Esophagus squamous epithelium (tissue), 5 donors: ENCODE results near the gene RAPH1. TPM values are rescaled to one million over a fixed set of nuclear protein-coding genes. Genes with fewer than 3 reads are reported as not detected.

Source experiments
- DNase-seq: peaks from one replicate; lab custom pipeline; 2025; lab: John Stamatoyannopoulos, UW
- H3K27ac ChIP-seq, 4 donors: fragments of 200-600 bp; sonication (generic); one replicate each; pipeline ENCODE4 v1.5.1; 2016 to 2019; ENCODE audit warnings: mild to moderate bottlenecking in 1 of 4
- H3K27me3 ChIP-seq, 4 donors: fragments of 200-600 bp; sonication (generic); 1 replicate in 3 of 4; 2 replicates in 1 of 4; pipeline versions ENCODE4 v1.5.1 to v1.6.0; 2017 to 2021; ENCODE audit warnings: antibody characterized with exemption in 1 of 4
- H3K36me3 ChIP-seq, 3 donors: fragments of 200-600 bp; sonication (generic); one replicate each; pipeline ENCODE4 v1.5.1; 2016 to 2019
- H3K4me1 ChIP-seq, 3 donors: fragments of 200-600 bp; sonication (generic); one replicate each; pipeline ENCODE4 v1.5.1; 2017 to 2019
- H3K4me3 ChIP-seq, 4 donors: fragments of 200-600 bp; sonication (generic); 1 replicate in 3 of 4; 2 replicates in 1 of 4; pipeline ENCODE4 v1.5.1; 2016 to 2019; ENCODE audit warnings: mild to moderate bottlenecking in 2 of 4, moderate library complexity in 1 of 4
- H3K9me3 ChIP-seq, 3 donors: fragments of 200-600 bp; sonication (generic); one replicate each; pipeline ENCODE4 v1.5.1; 2016 to 2019
- CTCF ChIP-seq, 6 experiments: fragments of 450-650 bp in 4 of 6; fragments of 200-600 bp in 2 of 6; sonication (generic) in 2 of 6; IDR thresholded peaks; one replicate each; pipeline ENCODE4 v1.5.1; 2016 to 2019; ENCODE audit warnings: antibody characterized with exemption in 6 of 6, mild to moderate bottlenecking in 4 of 6, moderate library complexity in 4 of 6
- POLR2A ChIP-seq, 4 donors: fragments of 450-650 bp; IDR thresholded peaks; one replicate each; pipeline ENCODE4 v1.6.1; 2017; ENCODE audit warnings: antibody characterized with exemption in 4 of 4, mild to moderate bottlenecking in 4 of 4, moderate library complexity in 3 of 4
- WGBS, 2 donors: methylation state at CpG; one replicate each; pipeline ENCODE4 v1.1.5; 2018; 5-methylcytosine and 5-hydroxymethylcytosine counted together
- intact Hi-C: fragments of 100-400 bp; cut with DNase I; formaldehyde crosslinking; loops from one replicate; pipeline ENCODE4 v1.15.0; 2022
- total RNA-seq, 4 donors: library from RNA; depleted of rRNA; stranded (reverse); fragments of >200 nt; gene quantifications; one replicate each; pipeline ENCODE4 v1.1.0, GENCODE V29; 2016
- donor health status: DM: yes; HTN: yes; CAD: no.

Gene RAPH1
- total RNA-seq, 4 donors from 2014 or later: 10.6 to 105 (median 26.0) TPM

DNA sequence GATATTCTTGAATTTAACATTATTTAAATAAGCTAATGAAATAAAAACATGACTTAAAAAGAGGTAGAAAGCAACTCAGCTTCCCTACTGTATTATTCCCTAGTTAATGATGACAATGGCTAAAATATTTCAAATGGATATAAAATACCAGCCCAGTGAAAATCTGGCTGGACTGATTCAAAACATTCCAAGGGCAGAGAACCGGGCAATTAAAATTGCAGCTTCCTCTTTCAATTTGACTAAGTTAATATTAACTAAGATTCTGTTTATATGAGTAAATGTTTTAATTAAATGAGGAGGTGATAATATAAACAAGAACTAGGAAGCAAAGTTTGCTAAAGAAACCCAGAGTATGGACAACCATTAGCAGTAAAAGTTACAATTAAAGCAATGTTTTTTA, 65.6 kb downstream of the RAPH1 start:
- intact Hi-C loops: no loop called here
- H3K4me1 ChIP-seq: peaks cover 0 to 7% (median 0%) of the 10 kb centered on the region in 3 donors
- no peak overlapping the region for H3K4me3 ChIP-seq
- no peak for DNase-seq
- WGBS, 2 donors: 33 to 40% methylated on average over 1 of the region's 1 CpG
- no peaks in the 10 kb centered on the region for H3K9me3 ChIP-seq
- peaks cover 0 to 25% (median 0%) of the 10 kb centered on the region in 3 donors for H3K36me3 ChIP-seq
- no peaks in the 10 kb centered on the region for H3K27me3 ChIP-seq
- H3K27ac ChIP-seq: no peak overlapping the region
- TF ChIP-seq CTCF (IDR thresholded peaks at IDR 0.05): no peak
- TF ChIP-seq POLR2A (IDR thresholded peaks at IDR 0.05): no peak

GRCh38 chr2:203463266-203463678, 71.8 kb downstream of the RAPH1 start:
- H3K9me3 ChIP-seq: no peaks in the 10 kb centered on the region
- intact Hi-C loops: no loop called here
- DNase-seq: no peak
- no peaks in the 10 kb centered on the region for H3K27me3 ChIP-seq
- no peak for TF ChIP-seq POLR2A (IDR thresholded peaks at IDR 0.05)
- no peak for TF ChIP-seq CTCF (IDR thresholded peaks at IDR 0.05)
- H3K36me3 ChIP-seq: peaks cover 0 to 41% (median 0%) of the 10 kb centered on the region in 3 donors
- H3K27ac ChIP-seq: no peak overlapping the region
- no peak overlapping the region for H3K4me3 ChIP-seq
- H3K4me1 ChIP-seq: no peaks in the 10 kb centered on the region

- Histone ChIP-seq H3K4me3 (no peak overlapping the region), H3K27ac (no peak overlapping the region), H3K4me1 (no peaks in the 10 kb centered on the region), H3K27me3 (no peaks in the 10 kb centered on the region), H3K36me3 (peaks cover 0 to 45% (median 0%) of the 10 kb centered on the region in 3 donors), H3K9me3 (no peaks in the 10 kb centered on the region)
- TF ChIP-seq POLR2A (IDR thresholded peaks at IDR 0.05) (no peak), CTCF (IDR thresholded peaks at IDR 0.05) (no peak)
- DNase-seq: no peak
- 91 to 97% methylated on average over 1 of the region's 1 CpG for whole genome bisulfite sequencing, 2 donors
- intact Hi-C loops: no loop called here
Measured at GRCh38 chr2:203462308-203462707, 72.8 kb downstream of the RAPH1 start.

- no peaks in the 10 kb centered on the region for H3K9me3 ChIP-seq
- no peak overlapping the region for H3K4me3 ChIP-seq
- no peak overlapping the region for H3K27ac ChIP-seq
- no peak for DNase-seq
- TF ChIP-seq POLR2A (IDR thresholded peaks at IDR 0.05) (no peak), CTCF (IDR thresholded peaks at IDR 0.05) (no peak)
- H3K27me3 ChIP-seq: no peaks in the 10 kb centered on the region
- no peaks in the 10 kb centered on the region for H3K4me1 ChIP-seq
- H3K36me3 ChIP-seq: peaks cover 0 to 47% (median 0%) of the 10 kb centered on the region in 3 donors
- intact Hi-C loops: no loop called here
Measured at GRCh38 chr2:203461746-203462145, 73.4 kb downstream of the RAPH1 start.

- Histone ChIP-seq H3K36me3 (peaks cover 0 to 90% (median 3%) of the 10 kb centered on the region in 3 donors), H3K9me3 (no peaks in the 10 kb centered on the region), H3K27me3 (no peaks in the 10 kb centered on the region), H3K4me3 (no peak overlapping the region), H3K27ac (no peak overlapping the region), H3K4me1 (peaks cover 0 to 6% (median 0%) of the 10 kb centered on the region in 3 donors)
- no peak for TF ChIP-seq CTCF (IDR thresholded peaks at IDR 0.05)
- no peak for TF ChIP-seq POLR2A (IDR thresholded peaks at IDR 0.05)
- WGBS, 2 donors: 79 to 80% methylated on average over 3 of the region's 3 CpGs
- no peak for DNase-seq
- intact Hi-C loops: no loop called here
Measured at GRCh38 chr2:203455209-203455608, 79.9 kb downstream of the RAPH1 start.
